ENCODE data around the gene ATP6V1F.

ATP6V1F gene

GRCh38 chr7:128904381-128905197, 41.9 kb downstream of the ATP6V1F start:
- H3K4me3 ChIP-seq (ENCODE audit: insufficient read depth, low read length, poor library complexity, severe bottlenecking), result no peak overlapping the region
- no peaks in the 10 kb centered on the region for H3K27me3 ChIP-seq (ENCODE audit: low read length)
- H3K9ac ChIP-seq (ENCODE audit: low read length), result no peak overlapping the region
- H3K4me2 ChIP-seq (ENCODE audit: low read depth, low read length, poor library complexity, severe bottlenecking), result no peak overlapping the region
- no peaks in the 10 kb centered on the region for H4K20me1 ChIP-seq (ENCODE audit: low read depth, low read length)
- H3K27ac ChIP-seq (ENCODE audit: low read depth, low read length), result no peak overlapping the region
- TF ChIP-seq EZH2phosphoT487 (conservative IDR thresholded peaks at IDR 0.05; ENCODE audit: low read length), result no peak
- peak; percentile 71 for TF ChIP-seq CTCF (IDR thresholded peaks at IDR 0.05; ENCODE audit: insufficient read depth, low read length, poor library complexity, severe bottlenecking)
- H2AFZ ChIP-seq (ENCODE audit: low read depth, low read length, severe bottlenecking), result no peak overlapping the region
- H3K79me2 ChIP-seq (ENCODE audit: insufficient read depth, low read length), result no peaks in the 10 kb centered on the region
- no peaks in the 10 kb centered on the region for H3F3A ChIP-seq (ENCODE audit: insufficient read depth)
- H3K36me3 ChIP-seq (ENCODE audit: low read length), result no peaks in the 10 kb centered on the region
- no peaks in the 10 kb centered on the region for H3K9me2 ChIP-seq (replicated peaks; ENCODE audit: insufficient read depth, low read length)
- H3K9me3 ChIP-seq (ENCODE audit: insufficient read depth, low read length), result 0 out of 2 replicates have a peak, but pooled peaks cover 10% of the 10 kb centered on the region

DNA sequence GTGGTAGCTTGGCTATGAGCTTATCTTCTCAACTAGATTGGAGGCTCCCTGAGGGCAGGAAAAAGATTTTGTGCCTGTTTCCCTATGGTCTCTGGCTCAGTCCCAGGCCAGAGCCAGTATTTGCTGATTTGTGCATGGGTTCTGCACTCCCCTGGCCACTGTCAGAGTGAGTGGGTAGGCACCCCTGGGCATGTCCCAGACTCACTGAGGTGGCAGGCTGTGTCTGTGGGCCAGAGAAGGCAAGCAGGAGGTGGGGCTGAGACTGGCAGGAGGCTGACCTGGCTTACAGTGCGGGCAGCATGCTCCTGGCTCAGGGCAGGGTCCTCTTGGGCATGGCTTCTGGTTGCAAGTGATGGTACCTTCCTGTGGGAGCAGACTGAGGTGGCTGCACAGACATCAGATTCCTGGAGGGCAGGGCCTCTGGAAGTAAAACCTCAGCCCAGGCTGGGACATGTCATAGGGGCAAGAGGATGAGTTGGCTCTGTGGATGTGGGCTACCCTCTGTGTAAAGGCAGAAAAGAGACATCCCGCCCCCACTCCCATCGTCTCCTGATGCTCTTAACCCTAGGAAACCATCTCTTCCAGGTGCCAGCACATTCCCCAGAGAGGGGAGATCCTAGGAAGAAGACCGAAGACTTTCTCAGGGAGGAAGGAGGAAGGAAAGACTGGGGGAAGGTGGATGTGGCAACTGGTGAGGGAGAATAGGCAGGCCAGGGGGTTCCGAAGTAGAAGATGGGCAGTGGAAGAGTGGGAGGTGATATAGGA, 43.5 kb downstream of the ATP6V1F start:
- H3F3A ChIP-seq (ENCODE audit: insufficient read depth), result no peaks in the 10 kb centered on the region
- H2AFZ ChIP-seq (ENCODE audit: low read depth, low read length, severe bottlenecking), result no peak overlapping the region
- H3K79me2 ChIP-seq (ENCODE audit: insufficient read depth, low read length), result no peaks in the 10 kb centered on the region
- TF ChIP-seq EZH2phosphoT487 (conservative IDR thresholded peaks at IDR 0.05; ENCODE audit: low read length) (no peak), CTCF (IDR thresholded peaks at IDR 0.05; ENCODE audit: insufficient read depth, low read length, poor library complexity, severe bottlenecking) (no peak)
- no peak overlapping the region for H3K4me3 ChIP-seq (ENCODE audit: insufficient read depth, low read length, poor library complexity, severe bottlenecking)
- H3K36me3 ChIP-seq (ENCODE audit: low read length), result no peaks in the 10 kb centered on the region
- no peaks in the 10 kb centered on the region for H4K20me1 ChIP-seq (ENCODE audit: low read depth, low read length)
- H3K9me2 ChIP-seq (replicated peaks; ENCODE audit: insufficient read depth, low read length), result no peaks in the 10 kb centered on the region
- no peak overlapping the region for H3K9ac ChIP-seq (ENCODE audit: low read length)
- H3K4me2 ChIP-seq (ENCODE audit: low read depth, low read length, poor library complexity, severe bottlenecking), result no peak overlapping the region
- no peaks in the 10 kb centered on the region for H3K27me3 ChIP-seq (ENCODE audit: low read length)
- no peak overlapping the region for H3K27ac ChIP-seq (ENCODE audit: low read depth, low read length)
- H3K9me3 ChIP-seq (ENCODE audit: insufficient read depth, low read length), result no peaks in the 10 kb centered on the region

DNA sequence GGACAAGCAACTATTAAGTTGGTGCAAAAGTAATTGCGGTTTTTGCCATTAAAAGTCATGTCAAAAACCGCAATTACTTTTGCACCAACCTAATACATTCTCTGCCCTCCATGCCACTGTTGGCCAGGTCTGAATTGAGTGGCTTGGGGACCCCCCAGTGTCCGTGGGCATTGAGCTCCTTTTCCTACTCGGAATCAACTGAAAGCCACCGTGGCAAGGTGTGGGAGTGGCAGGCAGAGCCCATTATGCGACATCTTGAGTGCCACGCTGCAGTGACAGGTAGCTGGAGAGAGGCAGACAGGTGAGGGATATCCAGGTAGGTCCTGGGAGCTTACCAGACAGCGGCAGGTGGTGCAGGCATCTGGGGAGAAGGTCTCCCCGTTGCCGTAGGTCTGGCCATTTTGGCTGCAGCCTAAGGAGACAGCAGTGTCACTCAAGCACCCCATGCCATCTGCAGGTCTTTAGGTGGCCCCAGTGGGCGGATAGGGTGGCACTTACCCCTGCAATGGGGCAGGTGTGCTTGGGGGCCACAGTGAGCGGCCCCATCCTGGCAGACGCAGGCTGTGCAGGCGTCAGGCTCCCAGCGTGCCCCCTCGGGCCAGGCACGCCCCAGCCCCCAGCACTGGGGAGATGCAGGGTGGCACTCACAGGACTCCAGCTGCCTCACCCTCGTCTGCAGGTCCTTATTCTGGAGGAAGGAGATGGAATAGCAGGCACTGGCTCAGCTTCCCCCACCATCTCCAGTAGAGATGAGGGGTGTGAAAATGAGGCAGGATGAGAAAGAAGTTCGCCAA, 44.3 kb downstream of the ATP6V1F start:
- no peak for TF ChIP-seq EZH2phosphoT487 (conservative IDR thresholded peaks at IDR 0.05; ENCODE audit: low read length)
- no peak for TF ChIP-seq CTCF (IDR thresholded peaks at IDR 0.05; ENCODE audit: insufficient read depth, low read length, poor library complexity, severe bottlenecking)
- Histone ChIP-seq H3K4me2 (ENCODE audit: low read depth, low read length, poor library complexity, severe bottlenecking) (no peak overlapping the region), H4K20me1 (ENCODE audit: low read depth, low read length) (no peaks in the 10 kb centered on the region), H3F3A (ENCODE audit: insufficient read depth) (no peaks in the 10 kb centered on the region), H3K36me3 (ENCODE audit: low read length) (no peaks in the 10 kb centered on the region), H2AFZ (ENCODE audit: low read depth, low read length, severe bottlenecking) (no peak overlapping the region), H3K4me3 (ENCODE audit: insufficient read depth, low read length, poor library complexity, severe bottlenecking) (no peak overlapping the region), H3K9ac (ENCODE audit: low read length) (no peak overlapping the region), H3K9me3 (ENCODE audit: insufficient read depth, low read length) (no peaks in the 10 kb centered on the region), H3K9me2 (replicated peaks; ENCODE audit: insufficient read depth, low read length) (no peaks in the 10 kb centered on the region), H3K79me2 (ENCODE audit: insufficient read depth, low read length) (no peaks in the 10 kb centered on the region), H3K27me3 (ENCODE audit: low read length) (no peaks in the 10 kb centered on the region), H3K27ac (ENCODE audit: low read depth, low read length) (no peak overlapping the region)

Measured in SU-DHL-6 (cell line).